GM20000 (cell line): ENCODE data around the gene NXPE1.
"Not testable (repeated sequence)": the region's sequence is repeated elsewhere in the genome, so short reads cannot be mapped to it uniquely, and the experiment has no call there.

Experiments
- DNase-seq: peaks from one replicate; pipeline ENCODE4 v3.0.0; 2012; ENCODE audit warnings: low spot score
- TF ChIP-seq, protein P1 (sequence below): IDR thresholded peaks from 2 replicates; pipeline ENCODE4 v1.5.1; 2012; ENCODE audit warnings: mild to moderate bottlenecking, control low read depth; ENCODE audit errors: extremely low read depth, missing control alignments

The NXPE1 gene

DNA sequence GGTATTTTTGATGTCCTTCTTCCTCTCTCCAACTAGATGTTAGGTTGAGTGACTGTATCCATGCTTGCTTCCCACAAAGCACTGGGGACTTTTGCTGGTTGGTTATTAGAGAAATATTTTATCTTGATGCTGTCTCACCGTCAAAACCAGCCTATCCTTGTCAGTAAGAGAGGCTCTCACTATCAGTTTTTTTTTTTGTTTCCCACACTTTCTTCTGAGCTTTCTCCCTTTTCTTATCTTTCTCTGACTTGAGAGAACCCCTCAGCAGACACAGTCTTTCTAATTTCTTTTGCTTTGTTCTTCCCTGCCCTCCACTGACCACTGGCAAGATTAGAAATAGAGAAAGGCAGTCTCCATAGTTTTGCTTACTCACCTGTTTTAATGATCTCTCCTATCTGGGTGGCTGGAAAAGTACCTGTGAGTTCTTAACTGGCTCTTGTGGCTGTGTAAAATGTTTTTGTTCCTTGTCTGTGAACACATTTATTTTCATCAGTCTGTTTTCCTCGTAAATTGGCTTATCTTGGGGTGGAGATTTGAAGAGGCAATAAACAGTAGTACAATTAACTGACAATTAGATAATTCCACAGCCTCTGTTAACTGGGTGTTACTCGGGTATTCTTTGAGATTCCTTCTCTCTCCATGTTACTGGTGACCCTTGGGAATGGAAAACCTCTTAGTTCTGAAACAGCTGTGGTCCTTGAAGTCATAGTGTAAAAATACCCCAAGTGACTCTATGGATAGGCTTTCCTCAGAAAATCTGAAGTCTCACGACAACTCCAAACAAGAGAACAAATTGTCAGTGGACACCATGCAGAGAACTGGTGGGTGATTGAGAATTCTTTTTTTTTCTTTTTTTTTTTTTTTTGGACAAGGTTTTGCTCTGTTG is at the start of gene NXPE1:
TSS of gene NXPE1 (minus strand) at position 457 of the 886 bp plus-strand sequence. CDS start 8,680 bp downstream, outside the sequence.
- no peak for DNase-seq
- TF ChIP-seq, protein P1, sequence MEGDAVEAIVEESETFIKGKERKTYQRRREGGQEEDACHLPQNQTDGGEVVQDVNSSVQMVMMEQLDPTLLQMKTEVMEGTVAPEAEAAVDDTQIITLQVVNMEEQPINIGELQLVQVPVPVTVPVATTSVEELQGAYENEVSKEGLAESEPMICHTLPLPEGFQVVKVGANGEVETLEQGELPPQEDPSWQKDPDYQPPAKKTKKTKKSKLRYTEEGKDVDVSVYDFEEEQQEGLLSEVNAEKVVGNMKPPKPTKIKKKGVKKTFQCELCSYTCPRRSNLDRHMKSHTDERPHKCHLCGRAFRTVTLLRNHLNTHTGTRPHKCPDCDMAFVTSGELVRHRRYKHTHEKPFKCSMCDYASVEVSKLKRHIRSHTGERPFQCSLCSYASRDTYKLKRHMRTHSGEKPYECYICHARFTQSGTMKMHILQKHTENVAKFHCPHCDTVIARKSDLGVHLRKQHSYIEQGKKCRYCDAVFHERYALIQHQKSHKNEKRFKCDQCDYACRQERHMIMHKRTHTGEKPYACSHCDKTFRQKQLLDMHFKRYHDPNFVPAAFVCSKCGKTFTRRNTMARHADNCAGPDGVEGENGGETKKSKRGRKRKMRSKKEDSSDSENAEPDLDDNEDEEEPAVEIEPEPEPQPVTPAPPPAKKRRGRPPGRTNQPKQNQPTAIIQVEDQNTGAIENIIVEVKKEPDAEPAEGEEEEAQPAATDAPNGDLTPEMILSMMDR = no peak

DNA sequence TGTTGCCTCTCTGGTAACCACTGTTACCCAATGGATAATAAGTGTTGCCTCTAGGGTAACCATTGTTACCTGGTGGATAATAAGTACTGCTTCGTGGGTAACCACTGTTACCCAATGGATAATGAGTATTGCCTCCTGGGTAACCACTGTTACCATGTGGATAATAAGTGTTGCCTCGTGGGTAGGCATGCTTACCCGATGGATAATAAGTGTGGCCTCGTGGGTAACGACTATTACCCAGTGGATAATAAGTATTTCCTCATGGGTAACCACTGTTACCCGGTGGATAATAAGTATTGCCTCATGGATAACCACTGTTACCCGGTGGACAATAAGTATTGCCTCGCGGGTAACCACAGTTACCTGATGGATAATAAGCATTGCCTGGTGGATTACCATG is 49.7 kb upstream of the NXPE1 start:
- DNase-seq = no peak
- TF ChIP-seq, protein P1 = no peak

DNA sequence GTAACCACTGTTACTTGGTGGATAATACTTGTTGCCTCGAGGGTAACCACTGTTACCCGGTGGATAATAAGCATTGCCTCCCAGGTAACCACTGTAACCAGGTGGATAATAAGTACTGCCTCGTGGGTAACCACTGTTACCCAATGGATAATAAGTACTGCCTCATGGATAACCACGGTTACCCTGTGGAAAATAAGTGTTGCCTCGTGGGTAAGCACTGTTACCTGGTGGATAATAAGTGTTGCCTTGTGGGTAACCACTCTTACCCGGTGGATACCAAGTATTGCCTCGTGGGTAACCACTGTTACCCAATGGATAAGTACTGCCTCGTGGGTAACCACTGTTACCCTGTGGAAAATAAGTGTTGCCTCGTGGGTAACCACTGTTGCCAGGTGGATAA is 48.9 kb upstream of the NXPE1 start:
- not testable (repeated sequence) for DNase-seq

DNA sequence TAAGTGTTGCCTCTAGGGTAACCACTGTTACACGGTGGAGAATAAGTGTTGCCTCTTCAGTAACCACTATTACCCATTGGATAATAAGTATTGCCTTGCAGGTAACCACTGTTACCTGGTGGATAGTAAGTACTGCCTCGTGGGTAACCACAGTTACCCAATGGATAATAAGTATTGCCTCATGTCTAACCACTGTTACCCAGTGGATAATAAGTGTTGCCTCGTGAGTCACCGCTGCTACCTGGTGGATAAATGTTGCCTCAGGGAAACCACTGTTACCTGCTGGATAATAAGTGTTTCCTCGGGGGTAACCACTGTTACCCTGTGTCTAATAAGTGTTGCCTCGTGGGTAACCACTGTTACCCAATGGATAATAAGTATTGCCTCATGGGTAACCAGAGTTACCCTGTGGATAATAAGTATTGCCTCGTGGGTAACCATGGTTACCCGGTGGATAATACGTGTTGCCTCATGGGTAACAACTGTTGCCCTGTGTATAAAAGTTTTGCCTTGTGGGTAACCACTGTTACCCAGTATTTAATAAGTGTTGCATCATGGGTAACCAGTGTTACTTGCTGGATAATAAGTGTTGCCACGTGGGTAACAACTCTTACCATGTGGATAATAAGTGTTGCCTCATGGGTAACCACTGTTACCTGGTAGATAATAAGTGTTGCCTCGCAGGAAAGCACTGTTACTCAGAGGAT is 48.2 kb upstream of the NXPE1 start:
- no peak for DNase-seq
- TF ChIP-seq, protein P1 = no peak

DNA sequence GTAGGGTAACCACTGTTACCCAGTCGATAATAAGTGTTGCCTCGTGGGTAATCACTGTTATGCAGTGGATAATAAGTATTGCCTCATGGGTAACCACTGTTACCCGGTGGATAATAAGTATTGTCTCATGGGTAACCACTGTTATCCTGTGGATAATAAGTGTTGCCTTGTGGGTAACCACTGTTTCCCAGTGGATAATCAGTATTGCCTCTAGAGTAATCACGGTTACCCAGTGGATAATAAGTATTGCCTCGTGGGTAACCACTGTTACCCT is 47.1 kb upstream of the NXPE1 start:
- DNase-seq = not testable (repeated sequence)

DNA sequence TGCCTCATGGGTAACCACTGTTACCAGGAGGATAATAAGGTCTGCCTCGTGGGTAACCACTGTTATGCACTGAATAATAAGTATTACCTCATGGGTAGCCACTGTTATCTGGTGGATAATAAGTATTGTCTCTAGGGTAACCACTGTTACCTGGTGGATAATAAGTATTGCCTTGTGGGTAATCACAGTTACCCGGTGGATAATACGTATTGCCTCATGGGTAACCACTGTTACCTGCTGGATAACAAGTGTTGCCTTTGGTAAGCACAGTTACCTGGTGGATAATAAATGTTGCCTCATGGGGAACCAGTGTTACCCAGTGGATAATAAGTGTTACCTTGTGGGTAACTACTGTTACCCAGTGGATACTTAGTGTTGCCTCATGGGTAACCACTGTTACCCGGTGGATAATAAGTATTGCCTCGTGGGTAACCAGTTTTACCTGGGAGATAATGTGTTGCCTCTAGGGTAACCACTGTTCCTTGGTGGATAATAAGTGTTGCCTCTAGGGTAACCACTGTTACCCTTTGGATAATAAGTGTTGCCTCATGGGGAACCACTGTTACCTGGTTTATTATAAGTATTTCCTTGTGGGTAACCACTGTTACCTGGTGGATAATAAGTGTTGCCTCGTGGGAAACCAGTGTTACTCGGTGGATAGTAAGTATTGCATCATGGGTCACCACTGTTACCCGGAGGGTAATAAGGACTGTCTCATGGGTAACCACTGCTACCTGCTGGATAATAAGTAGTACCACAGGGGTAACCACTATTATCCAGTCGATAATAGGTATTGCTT is 46.5 kb upstream of the NXPE1 start:
- TF ChIP-seq, protein P1 = no peak

DNA sequence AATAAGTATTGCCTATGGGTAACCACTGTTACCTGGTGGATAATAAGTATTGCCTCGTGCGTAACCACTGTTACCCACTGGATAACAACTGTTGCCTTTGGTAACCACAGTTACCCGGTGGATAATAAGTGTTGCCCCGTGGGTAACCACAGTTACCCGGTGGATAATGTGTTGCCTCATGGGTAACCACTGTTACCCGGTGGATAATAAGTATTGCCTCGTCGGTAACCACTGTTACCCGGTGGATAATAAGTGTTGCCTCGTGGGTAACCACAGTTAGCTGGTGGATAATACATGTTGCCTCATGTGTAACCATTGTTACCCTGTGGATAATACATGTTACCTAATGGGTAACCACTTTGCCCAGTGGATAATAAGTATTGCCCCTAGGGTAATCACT is 45.7 kb upstream of the NXPE1 start:
- TF ChIP-seq, protein P1 = no peak
- no peak for DNase-seq

More for the DNA sequence above, 46.5 kb upstream of the NXPE1 start:
- DNase-seq = no peak

DNA sequence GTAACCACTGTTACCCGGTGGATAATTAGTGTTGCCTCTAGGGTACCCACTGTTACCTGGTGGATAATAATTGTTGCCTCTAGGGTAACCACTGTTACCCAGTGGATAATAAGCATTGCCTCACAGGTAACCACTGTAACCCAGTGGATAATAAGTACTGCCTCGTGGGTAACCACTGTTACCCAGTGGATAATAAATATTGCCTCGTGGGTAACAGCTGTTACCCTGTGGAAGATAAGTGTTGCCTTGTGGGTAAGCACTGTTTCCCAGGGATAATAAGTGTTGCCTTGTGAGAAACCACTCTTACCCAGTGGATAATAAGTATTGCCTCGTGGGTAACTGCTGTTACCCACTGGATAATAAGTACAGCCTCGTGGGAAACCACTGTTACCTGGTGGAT is 45.2 kb upstream of the NXPE1 start:
- TF ChIP-seq, protein P1 = no peak
- no peak for DNase-seq
